ENCODE results near the gene TNFRSF12A. TPM values are rescaled to one million over a fixed set of nuclear protein-coding genes. Genes with fewer than 3 reads are reported as not detected.

TNFRSF12A gene
- total and polyA plus RNA-seq, 5 donors from 2014 or later: 0.69 to 1.2 (median 0.86) TPM; not detected in 1

GRCh38 chr16:3044708-3045107 is 24.5 kb downstream of the TNFRSF12A start:
- H3K4me1 Mint-ChIP-seq: peaks cover 0 to 27% (median 12%) of the 10 kb centered on the region in 4 donors
- H3K36me3 ChIP-seq (ENCODE audit: control insufficient read depth, insufficient read depth, low read length): no peaks in the 10 kb centered on the region
- peak overlapping the region; percentile 54 to 81 (median 76) for H3K4me3 Mint-ChIP-seq
- H3K27ac Mint-ChIP-seq: no peak overlapping the region
- H3K9me3 ChIP-seq (ENCODE audit: control insufficient read depth in 2 of 2, low read length in 2 of 2): no peaks in the 10 kb centered on the region
- ATAC-seq (ENCODE audit: low read depth in 2 of 2) (no peak), DNase-seq (no peak)
- no peak overlapping the region for H3K4me3 ChIP-seq (ENCODE audit: low read depth, low read length)
- peaks cover 17% of the 10 kb centered on the region for H3K27me3 ChIP-seq (ENCODE audit: control insufficient read depth, insufficient read depth, low read length)
- H3K9me3 Mint-ChIP-seq: peaks cover 0 to 2% (median 0%) of the 10 kb centered on the region in 7 donors
- H3K27me3 Mint-ChIP-seq: peaks cover 63% of the 10 kb centered on the region
- no peaks in the 10 kb centered on the region for H3K36me3 Mint-ChIP-seq
- H3K27ac ChIP-seq (ENCODE audit: insufficient read depth, low read length, poor library complexity, severe bottlenecking): no peak overlapping the region
- peaks cover 26% of the 10 kb centered on the region for H3K4me1 ChIP-seq (ENCODE audit: control insufficient read depth, insufficient read depth, low read length, poor library complexity, severe bottlenecking)

GRCh38 chr16:3045758-3046640 is 25.8 kb downstream of the TNFRSF12A start, which contains the start of gene MMP25:
Gene MMP25 (plus strand): TSS chr16:3046561. CDS start chr16:3046918, 357 bp downstream.
- H3K27me3 Mint-ChIP-seq: peaks cover 50% of the 10 kb centered on the region
- peak within 1 kb of the TSS in 2 of 3 donors; percentile 76 to 80 for H3K27ac Mint-ChIP-seq
- Histone ChIP-seq H3K4me3 (ENCODE audit: low read depth, low read length) (peak within 1 kb of the TSS; percentile 31), H3K36me3 (ENCODE audit: control insufficient read depth, insufficient read depth, low read length) (no peaks in the 10 kb centered on the region), H3K4me1 (ENCODE audit: control insufficient read depth, insufficient read depth, low read length, poor library complexity, severe bottlenecking) (peaks cover 26% of the 10 kb centered on the region), H3K27me3 (ENCODE audit: control insufficient read depth, insufficient read depth, low read length) (peaks cover 14% of the 10 kb centered on the region), H3K27ac (ENCODE audit: insufficient read depth, low read length, poor library complexity, severe bottlenecking) (no peak within 1 kb of the TSS), H3K9me3 (ENCODE audit: control insufficient read depth in 2 of 2, low read length in 2 of 2) (no peaks in the 10 kb centered on the region)
- peaks cover 0 to 2% (median 0%) of the 10 kb centered on the region in 7 donors for H3K9me3 Mint-ChIP-seq
- ATAC-seq (ENCODE audit: low read depth in 2 of 2) (peak; percentile 22 to 34), DNase-seq (no peak)
- peak within 1 kb of the TSS; percentile 76 to 88 (median 79) for H3K4me3 Mint-ChIP-seq
- no peaks in the 10 kb centered on the region for H3K36me3 Mint-ChIP-seq
- H3K4me1 Mint-ChIP-seq: peaks cover 0 to 27% (median 12%) of the 10 kb centered on the region in 4 donors

- no peak overlapping the region for H3K4me3 ChIP-seq (ENCODE audit: low read depth, low read length)
- H3K4me3 Mint-ChIP-seq: peak overlapping the region; percentile 29 to 88 (median 62)
- no peak overlapping the region for H3K27ac ChIP-seq (ENCODE audit: insufficient read depth, low read length, poor library complexity, severe bottlenecking)
- no peaks in the 10 kb centered on the region for H3K36me3 Mint-ChIP-seq
- peaks cover 0 to 2% (median 0%) of the 10 kb centered on the region in 7 donors for H3K9me3 Mint-ChIP-seq
- ATAC-seq (ENCODE audit: low read depth in 2 of 2) (peak in 1 of 2 donors; percentile 23), DNase-seq (no peak)
- H3K27me3 ChIP-seq (ENCODE audit: control insufficient read depth, insufficient read depth, low read length): peaks cover 10% of the 10 kb centered on the region
- H3K4me1 ChIP-seq (ENCODE audit: control insufficient read depth, insufficient read depth, low read length, poor library complexity, severe bottlenecking): peaks cover 26% of the 10 kb centered on the region
- no peaks in the 10 kb centered on the region for H3K9me3 ChIP-seq (ENCODE audit: control insufficient read depth in 2 of 2, low read length in 2 of 2)
- peaks cover 0 to 27% (median 12%) of the 10 kb centered on the region in 4 donors for H3K4me1 Mint-ChIP-seq
- H3K36me3 ChIP-seq (ENCODE audit: control insufficient read depth, insufficient read depth, low read length): no peaks in the 10 kb centered on the region
- H3K27me3 Mint-ChIP-seq: peaks cover 44% of the 10 kb centered on the region
- peak overlapping the region in 2 of 3 donors; percentile 76 to 80 for H3K27ac Mint-ChIP-seq
Measured at GRCh38 chr16:3046641-3047386, 26.6 kb downstream of the TNFRSF12A start.

GRCh38 chr16:3047387-3047720 is 27.2 kb downstream of the TNFRSF12A start:
- H3K9me3 ChIP-seq (ENCODE audit: control insufficient read depth in 2 of 2, low read length in 2 of 2): no peaks in the 10 kb centered on the region
- H3K4me3 Mint-ChIP-seq: peak overlapping the region in 3 of 4 donors; percentile 29 to 64 (median 33)
- peaks cover 10% of the 10 kb centered on the region for H3K27me3 ChIP-seq (ENCODE audit: control insufficient read depth, insufficient read depth, low read length)
- H3K4me1 Mint-ChIP-seq: peaks cover 0 to 30% (median 15%) of the 10 kb centered on the region in 4 donors
- H3K36me3 ChIP-seq (ENCODE audit: control insufficient read depth, insufficient read depth, low read length): no peaks in the 10 kb centered on the region
- DNase-seq: no peak
- H3K27ac ChIP-seq (ENCODE audit: insufficient read depth, low read length, poor library complexity, severe bottlenecking): no peak overlapping the region
- peaks cover 44% of the 10 kb centered on the region for H3K27me3 Mint-ChIP-seq
- no peak for ATAC-seq (ENCODE audit: low read depth in 2 of 2)
- H3K27ac Mint-ChIP-seq: peak overlapping the region in 1 of 3 donors; percentile 80
- H3K4me3 ChIP-seq (ENCODE audit: low read depth, low read length): no peak overlapping the region
- peaks cover 26% of the 10 kb centered on the region for H3K4me1 ChIP-seq (ENCODE audit: control insufficient read depth, insufficient read depth, low read length, poor library complexity, severe bottlenecking)
- peaks cover 0 to 2% (median 0%) of the 10 kb centered on the region in 7 donors for H3K9me3 Mint-ChIP-seq
- no peaks in the 10 kb centered on the region for H3K36me3 Mint-ChIP-seq

- Mint-ChIP-seq H3K36me3 (peaks cover 10% of the 10 kb centered on the region), H3K27me3 (peaks cover 17% of the 10 kb centered on the region), H3K27ac (no peak overlapping the region), H3K4me1 (peaks cover 0 to 33% (median 17%) of the 10 kb centered on the region in 4 donors), H3K9me3 (peaks cover 0 to 2% (median 0%) of the 10 kb centered on the region in 7 donors), H3K4me3 (peak overlapping the region in 1 of 4 donors; percentile 25)
- Histone ChIP-seq H3K4me3 (ENCODE audit: low read depth, low read length) (no peak overlapping the region), H3K9me3 (ENCODE audit: control insufficient read depth in 2 of 2, low read length in 2 of 2) (no peaks in the 10 kb centered on the region), H3K27me3 (ENCODE audit: control insufficient read depth, insufficient read depth, low read length) (no peaks in the 10 kb centered on the region), H3K36me3 (ENCODE audit: control insufficient read depth, insufficient read depth, low read length) (no peaks in the 10 kb centered on the region), H3K4me1 (ENCODE audit: control insufficient read depth, insufficient read depth, low read length, poor library complexity, severe bottlenecking) (peaks cover 26% of the 10 kb centered on the region), H3K27ac (ENCODE audit: insufficient read depth, low read length, poor library complexity, severe bottlenecking) (no peak overlapping the region)
- no peak for DNase-seq
- no peak for ATAC-seq (ENCODE audit: low read depth in 2 of 2)
Measured at GRCh38 chr16:3049921-3050481, 29.8 kb downstream of the TNFRSF12A start.

GRCh38 chr16:3050487-3050886 is 30.3 kb downstream of the TNFRSF12A start:
- no peak for ATAC-seq (ENCODE audit: low read depth in 2 of 2)
- peaks cover 13% of the 10 kb centered on the region for H3K27me3 Mint-ChIP-seq
- Histone ChIP-seq H3K4me1 (ENCODE audit: control insufficient read depth, insufficient read depth, low read length, poor library complexity, severe bottlenecking) (peaks cover 26% of the 10 kb centered on the region), H3K4me3 (ENCODE audit: low read depth, low read length) (no peak overlapping the region), H3K9me3 (ENCODE audit: control insufficient read depth in 2 of 2, low read length in 2 of 2) (no peaks in the 10 kb centered on the region), H3K27me3 (ENCODE audit: control insufficient read depth, insufficient read depth, low read length) (no peaks in the 10 kb centered on the region), H3K27ac (ENCODE audit: insufficient read depth, low read length, poor library complexity, severe bottlenecking) (no peak overlapping the region), H3K36me3 (ENCODE audit: control insufficient read depth, insufficient read depth, low read length) (no peaks in the 10 kb centered on the region)
- peak overlapping the region in 1 of 4 donors; percentile 25 for H3K4me3 Mint-ChIP-seq
- no peak overlapping the region for H3K27ac Mint-ChIP-seq
- peaks cover 14% of the 10 kb centered on the region for H3K36me3 Mint-ChIP-seq
- H3K4me1 Mint-ChIP-seq: peaks cover 0 to 34% (median 19%) of the 10 kb centered on the region in 4 donors
- peaks cover 0 to 2% (median 0%) of the 10 kb centered on the region in 7 donors for H3K9me3 Mint-ChIP-seq
- no peak for DNase-seq

- ATAC-seq (ENCODE audit: low read depth in 2 of 2): no peak
- peak overlapping the region in 1 of 3 donors; percentile 66 for H3K27ac Mint-ChIP-seq
- H3K9me3 Mint-ChIP-seq: peaks cover 0 to 2% (median 0%) of the 10 kb centered on the region in 7 donors
- peaks cover 12% of the 10 kb centered on the region for H3K27me3 Mint-ChIP-seq
- H3K36me3 Mint-ChIP-seq: peaks cover 14% of the 10 kb centered on the region
- peaks cover 0 to 37% (median 21%) of the 10 kb centered on the region in 4 donors for H3K4me1 Mint-ChIP-seq
- H3K36me3 ChIP-seq (ENCODE audit: control insufficient read depth, insufficient read depth, low read length): no peaks in the 10 kb centered on the region
- no peak overlapping the region for H3K27ac ChIP-seq (ENCODE audit: insufficient read depth, low read length, poor library complexity, severe bottlenecking)
- no peak overlapping the region for H3K4me3 ChIP-seq (ENCODE audit: low read depth, low read length)
- no peaks in the 10 kb centered on the region for H3K27me3 ChIP-seq (ENCODE audit: control insufficient read depth, insufficient read depth, low read length)
- peaks cover 24% of the 10 kb centered on the region for H3K4me1 ChIP-seq (ENCODE audit: control insufficient read depth, insufficient read depth, low read length, poor library complexity, severe bottlenecking)
- no peak for DNase-seq
- H3K9me3 ChIP-seq (ENCODE audit: control insufficient read depth in 2 of 2, low read length in 2 of 2): no peaks in the 10 kb centered on the region
- no peak overlapping the region for H3K4me3 Mint-ChIP-seq
Measured at GRCh38 chr16:3051009-3051408, 30.8 kb downstream of the TNFRSF12A start.

All from CD4-positive, CD25-positive, alpha-beta regulatory T cell (primary cell).